HG02884 (cell line): ENCODE measurements around the gene NCK2.

Experiments
- ATAC-seq: cut with Tn5 transposase; IDR thresholded peaks from one replicate; pipeline ENCODE4 v1.9.1; 2021; ENCODE audit warnings: mild to moderate bottlenecking, moderate library complexity; ENCODE audit not compliant: unreplicated experiment

Gene NCK2

GRCh38 chr2:105734762-105735538 lies 9.8 kb upstream of the NCK2 start:
- ATAC-seq: no peak

GRCh38 chr2:105736145-105736544 lies 8.6 kb upstream of the NCK2 start:
- ATAC-seq: no peak

GRCh38 chr2:105737980-105738657 lies 6.6 kb upstream of the NCK2 start:
- ATAC-seq: no peak

GRCh38 chr2:105738658-105739241 lies 6.0 kb upstream of the NCK2 start:
- ATAC-seq: no peak

DNA sequence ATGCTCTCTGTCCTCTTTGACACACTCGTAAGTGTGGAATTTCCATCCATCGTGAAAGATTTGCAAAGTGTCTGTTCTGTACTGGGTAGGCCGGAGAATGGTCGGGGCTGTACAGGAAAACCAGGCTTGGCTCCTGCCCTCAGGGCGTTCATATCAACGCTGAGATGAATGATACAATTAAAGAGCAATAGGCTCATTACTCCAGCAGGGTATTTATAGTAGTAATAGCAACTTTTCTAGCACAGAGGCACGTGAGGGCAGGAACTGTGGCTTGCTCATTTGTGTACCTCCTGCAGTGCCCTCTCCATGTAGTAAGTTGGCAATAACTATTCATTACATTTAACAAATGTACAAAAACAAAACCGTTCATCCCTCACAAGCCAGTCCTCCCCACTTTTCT lies 5.3 kb upstream of the NCK2 start:
- no peak for ATAC-seq

GRCh38 chr2:105739944-105740530 lies 4.7 kb upstream of the NCK2 start:
- no peak for ATAC-seq

DNA sequence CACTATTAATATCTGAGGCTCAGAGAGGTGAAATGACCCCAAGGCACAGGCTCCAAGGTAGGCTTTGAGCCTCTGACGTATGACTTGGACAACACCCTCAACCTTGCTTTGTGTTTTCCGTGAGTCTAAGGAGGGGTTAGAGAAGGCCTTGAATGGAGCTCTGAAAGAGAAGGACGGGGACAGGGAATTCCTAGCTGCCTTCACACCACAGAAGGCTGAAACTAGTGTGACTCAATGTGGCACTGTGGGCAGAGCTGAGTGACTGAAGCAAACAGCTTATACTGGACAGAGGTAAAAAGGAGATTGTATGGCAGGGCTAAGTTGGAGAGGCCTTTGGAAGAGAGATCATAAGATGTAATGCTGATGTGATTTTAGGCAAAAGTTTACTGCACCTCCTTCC lies 3.5 kb upstream of the NCK2 start:
- ATAC-seq: no peak

- ATAC-seq: no peak
Observed at GRCh38 chr2:105741617-105742016, 3.1 kb upstream of the NCK2 start.

DNA sequence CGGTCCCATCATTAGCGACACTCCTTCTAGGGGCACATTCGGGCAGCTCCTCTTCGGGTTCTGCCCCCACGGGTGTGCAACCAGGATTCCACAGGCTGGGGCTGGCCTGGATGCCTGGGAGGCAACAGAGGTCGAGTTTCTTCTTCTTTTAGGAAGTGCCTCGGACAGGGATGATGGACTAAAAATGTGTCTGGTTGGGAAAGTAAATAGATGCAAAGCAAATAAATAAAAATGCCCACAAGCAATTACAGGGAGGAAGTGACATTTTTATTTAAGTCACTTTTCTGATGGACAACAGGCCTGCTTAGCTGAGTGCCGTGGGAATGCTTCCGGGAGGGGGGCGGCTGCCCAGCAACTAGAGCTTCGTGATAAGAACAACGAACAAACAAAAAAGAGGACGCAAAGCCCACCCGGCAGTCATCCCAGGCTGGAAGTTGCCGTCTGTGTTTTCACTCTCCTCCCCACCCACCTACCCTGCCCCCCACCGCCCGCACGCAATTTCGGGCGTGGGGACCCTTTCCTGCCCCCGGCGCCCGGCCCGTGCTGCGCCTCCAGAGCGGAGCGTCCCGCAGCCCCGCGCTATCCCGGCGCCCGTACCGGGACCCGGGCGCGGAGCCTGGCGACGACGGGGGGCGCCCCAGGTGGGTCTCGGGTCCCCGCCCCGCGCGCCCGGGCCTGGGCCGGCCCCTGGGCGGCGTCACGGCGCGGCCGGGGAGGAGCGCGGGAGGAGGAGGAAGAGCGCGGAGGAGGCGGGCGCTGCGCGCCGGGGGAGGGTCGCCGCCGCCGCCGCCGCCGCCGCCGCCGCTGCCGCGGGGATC lies 412 bp upstream of the NCK2 start:
- peak; percentile 63 for ATAC-seq

- ATAC-seq: peak; percentile 45
Observed at GRCh38 chr2:105746177-105747080, 1.7 kb downstream of the NCK2 start.

DNA sequence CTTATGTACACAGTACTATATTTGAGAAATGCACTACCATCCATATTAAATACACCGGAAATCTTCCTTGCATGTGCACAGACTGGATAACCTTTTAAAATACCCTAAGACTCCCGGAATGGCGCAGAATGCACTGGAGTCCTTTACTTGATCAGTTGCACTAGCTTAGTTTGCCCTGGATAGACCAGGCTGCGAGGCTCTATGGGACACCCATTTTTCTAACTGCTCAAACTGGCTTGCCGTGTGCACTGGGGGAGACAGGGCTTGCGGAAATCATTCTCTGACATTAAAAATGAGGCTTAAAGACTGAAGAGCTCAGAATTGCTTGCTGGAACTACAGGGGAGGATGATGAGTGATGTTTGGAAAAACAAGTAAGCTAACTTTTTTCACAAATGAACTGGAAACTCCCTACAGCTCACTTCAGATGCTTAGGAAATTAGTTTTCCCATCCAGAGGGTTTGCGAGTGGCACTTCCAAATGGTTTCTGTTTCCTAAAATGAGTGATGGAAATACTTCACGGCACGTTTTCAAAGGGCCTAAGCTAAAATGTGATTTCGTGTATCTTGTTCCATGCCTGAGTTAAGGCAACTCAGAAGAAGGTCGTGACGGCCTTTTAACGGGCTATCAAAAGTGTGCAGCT lies 2.7 kb downstream of the NCK2 start:
- no peak for ATAC-seq

DNA sequence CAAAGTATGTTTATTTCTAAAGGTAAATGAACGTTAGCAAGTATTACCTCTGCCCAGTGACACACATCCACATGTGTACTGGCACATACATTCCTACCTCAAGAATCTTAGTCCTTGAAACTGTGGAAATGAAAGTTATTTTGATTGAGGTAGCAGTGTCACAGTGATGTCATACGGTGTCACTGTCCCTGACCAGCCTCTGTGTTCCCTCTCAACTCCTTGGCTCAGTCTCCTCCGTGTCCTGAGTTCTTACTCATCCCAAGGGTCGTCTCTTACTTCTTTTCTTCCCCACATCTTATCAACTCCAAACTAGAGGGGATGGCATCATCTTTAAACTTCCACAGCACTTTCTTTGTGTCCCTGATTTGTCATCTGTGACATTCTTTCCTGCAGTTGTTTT lies 3.3 kb downstream of the NCK2 start:
- no peak for ATAC-seq

GRCh38 chr2:105748566-105748965 lies 3.9 kb downstream of the NCK2 start:
- ATAC-seq: no peak

DNA sequence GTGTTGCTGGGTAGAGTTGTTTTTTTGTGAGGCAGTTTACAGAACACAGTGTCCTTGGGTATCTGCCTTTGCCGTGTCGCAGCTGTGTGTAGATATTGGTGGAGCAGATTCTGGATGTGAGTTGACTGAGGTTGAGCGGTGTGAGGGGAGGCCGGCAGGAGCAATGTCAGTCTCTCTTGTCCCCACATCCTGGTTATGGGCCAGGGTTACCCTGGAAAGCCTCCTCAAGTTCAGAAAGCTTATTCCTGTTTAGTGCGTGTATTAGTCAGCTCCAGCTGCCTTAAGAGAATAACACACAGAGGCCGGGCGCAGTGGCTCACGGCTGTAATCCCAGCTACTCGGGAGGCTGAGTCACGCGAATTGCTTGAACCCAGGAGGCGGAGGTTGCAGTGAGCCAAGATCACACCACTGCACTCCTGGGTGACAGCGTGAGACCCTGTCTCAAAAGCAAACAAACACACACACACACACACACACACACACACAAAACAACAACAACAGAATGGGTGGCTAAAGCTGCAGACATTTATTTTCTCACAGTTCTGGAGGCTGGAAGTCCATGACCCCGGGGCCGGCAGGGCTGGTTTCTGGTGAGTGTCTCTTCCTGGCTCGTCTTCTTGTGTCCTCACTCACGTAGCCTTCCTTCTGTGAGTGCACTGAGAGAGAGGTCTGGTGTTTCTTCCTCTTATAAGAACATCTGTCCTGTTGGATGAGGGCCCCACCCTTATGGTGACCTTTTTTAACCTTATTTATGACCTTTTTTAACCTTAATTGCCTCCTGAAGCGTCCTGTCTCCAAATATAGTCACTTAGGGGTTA lies 5.1 kb downstream of the NCK2 start:
- ATAC-seq: no peak

GRCh38 chr2:105750735-105751134 lies 6.0 kb downstream of the NCK2 start:
- no peak for ATAC-seq

DNA sequence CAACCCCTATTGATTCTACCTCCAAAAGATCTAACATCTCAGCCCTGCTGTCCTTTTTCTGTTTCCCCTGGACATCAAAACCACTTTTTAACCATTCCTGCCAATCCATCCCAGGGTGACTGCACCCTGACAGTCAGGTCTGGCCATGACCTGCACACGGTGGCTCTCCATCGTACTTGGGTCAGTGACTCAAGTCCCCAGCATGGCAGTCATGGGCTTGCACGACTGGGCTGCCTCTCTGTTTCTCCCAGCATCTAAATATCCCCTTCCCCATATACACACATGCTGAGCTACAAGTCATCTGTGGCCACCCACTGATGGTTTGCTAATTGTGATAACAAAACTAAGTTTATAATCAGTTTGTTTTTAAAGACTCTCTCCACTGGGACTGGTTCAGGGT lies 6.6 kb downstream of the NCK2 start:
- no peak for ATAC-seq

DNA sequence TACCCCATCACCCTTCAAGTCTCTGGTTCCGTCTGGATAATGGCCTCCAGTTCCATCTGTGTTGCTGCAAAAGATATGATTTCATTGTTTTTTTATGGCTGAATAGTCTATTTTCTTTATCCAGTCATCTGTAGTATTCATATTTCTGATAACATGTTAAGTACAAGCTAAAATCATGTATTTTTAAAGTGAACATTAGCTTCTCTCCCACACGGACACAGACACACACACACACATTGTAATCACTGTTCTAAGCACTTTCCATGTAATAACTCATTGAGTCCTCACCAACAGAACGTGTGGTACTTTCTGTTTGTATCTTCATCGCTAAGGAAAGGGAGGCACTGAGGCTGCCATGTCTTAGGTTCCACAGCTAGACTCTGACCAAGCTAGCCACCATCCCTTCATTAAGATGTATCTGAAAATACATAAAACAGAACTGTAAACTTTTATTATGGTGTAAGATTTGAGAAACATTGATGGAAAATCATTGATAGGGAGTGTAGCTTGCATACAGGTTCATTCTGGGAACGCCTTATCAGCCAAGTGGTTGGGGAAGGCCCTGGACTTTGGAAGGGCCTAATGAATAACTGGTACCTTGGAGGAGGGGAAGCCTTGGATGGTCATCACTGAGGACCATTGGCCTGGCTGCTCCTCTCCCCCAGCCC lies 8.1 kb downstream of the NCK2 start:
- no peak for ATAC-seq

DNA sequence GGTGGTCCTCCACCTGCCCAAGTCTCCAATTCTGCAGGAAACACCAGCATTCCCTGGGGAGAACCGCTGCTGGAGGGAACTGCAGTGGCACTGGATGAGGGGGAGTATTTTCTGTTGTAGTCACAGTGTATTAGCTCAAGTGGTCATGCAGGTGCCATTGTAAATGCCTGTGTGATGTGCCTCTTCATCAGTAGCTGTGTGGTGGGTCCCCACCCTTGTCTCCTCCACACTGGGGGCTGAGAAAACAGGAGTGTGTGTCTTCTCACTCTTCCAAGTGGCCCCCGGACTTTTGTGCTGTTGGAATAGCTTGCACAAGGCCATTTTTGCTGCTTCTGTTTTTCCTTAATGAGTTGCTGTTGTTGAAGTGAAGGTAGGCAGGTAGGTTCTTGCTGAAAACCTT lies 8.7 kb downstream of the NCK2 start:
- ATAC-seq: no peak
